GM18867 (cell line): ENCODE results near the gene APOL4.
"Not testable (repeated sequence)": the region's sequence is repeated elsewhere in the genome, so short reads cannot be mapped to it uniquely, and the experiment has no call there.

Source experiments
- ATAC-seq: cut with Tn5 transposase; IDR thresholded peaks from one replicate; pipeline ENCODE4 v1.9.1; 2021; ENCODE audit warnings: mild to moderate bottlenecking, moderate library complexity; ENCODE audit not compliant: unreplicated experiment

APOL4 gene

GRCh38 chr22:36232715-36233401, 31.2 kb upstream of the APOL4 start:
- ATAC-seq = no peak

- ATAC-seq = not testable (repeated sequence)
Observed at GRCh38 chr22:36231051-36231450, 29.4 kb upstream of the APOL4 start.

GRCh38 chr22:36229649-36230048, 28.0 kb upstream of the APOL4 start:
- ATAC-seq = not testable (repeated sequence)

GRCh38 chr22:36228944-36229343, 27.3 kb upstream of the APOL4 start:
- ATAC-seq = no peak

GRCh38 chr22:36228369-36228768, 26.8 kb upstream of the APOL4 start:
- ATAC-seq = not testable (repeated sequence)

- ATAC-seq = no peak
Observed at GRCh38 chr22:36227806-36228205, 26.2 kb upstream of the APOL4 start.

GRCh38 chr22:36227396-36227795, 25.8 kb upstream of the APOL4 start:
- ATAC-seq = no peak

- no peak for ATAC-seq
Observed at GRCh38 chr22:36226189-36226588, 24.6 kb upstream of the APOL4 start.

- no peak for ATAC-seq
Observed at GRCh38 chr22:36225333-36225922, 23.8 kb upstream of the APOL4 start.

- ATAC-seq = no peak
Observed at GRCh38 chr22:36224245-36224644, 22.6 kb upstream of the APOL4 start.

- ATAC-seq = no peak
Observed at GRCh38 chr22:36223504-36223903, 21.9 kb upstream of the APOL4 start.

GRCh38 chr22:36222887-36223450, 21.4 kb upstream of the APOL4 start:
- no peak for ATAC-seq

GRCh38 chr22:36221799-36222751, 20.5 kb upstream of the APOL4 start:
- ATAC-seq = no peak

GRCh38 chr22:36220451-36220921, 18.9 kb upstream of the APOL4 start:
- no peak for ATAC-seq

- no peak for ATAC-seq
Observed at GRCh38 chr22:36218648-36219193, 17.1 kb upstream of the APOL4 start.

- no peak for ATAC-seq
Observed at GRCh38 chr22:36215981-36216380, 14.4 kb upstream of the APOL4 start.

GRCh38 chr22:36213586-36213985, 12.0 kb upstream of the APOL4 start:
- no peak for ATAC-seq

- no peak for ATAC-seq
Observed at GRCh38 chr22:36212901-36213300, 11.3 kb upstream of the APOL4 start.

- ATAC-seq = no peak
Observed at GRCh38 chr22:36211237-36211861, 9.7 kb upstream of the APOL4 start.

- no peak for ATAC-seq
Observed at GRCh38 chr22:36210224-36210623, 8.6 kb upstream of the APOL4 start.
